ENCODE results near the gene CIRBP. TPM values are rescaled to one million over a fixed set of nuclear protein-coding genes. Genes with fewer than 3 reads are reported as not detected.

The CIRBP gene
- total and polyA plus RNA-seq, 3 donors from 2014 or later, result 483 to 661 (median 621) TPM

- TF ChIP-seq POLR2A (IDR thresholded peaks at IDR 0.05) (no peak), CTCF (IDR thresholded peaks at IDR 0.05) (peak; percentile 87 to 92 (median 91))
- H3K4me1 ChIP-seq, result peaks cover 26% of the 10 kb centered on the region
- H3K9me3 ChIP-seq, result no peaks in the 10 kb centered on the region
- H3K4me3 ChIP-seq, result no peak overlapping the region
- intact Hi-C loops (cut with DNase I; ENCODE audit: low total_unique reads), result no loop called here
- DNase-seq, result peak; percentile 82
- no peaks in the 10 kb centered on the region for H3K27me3 ChIP-seq
- no peak overlapping the region for H3K27ac ChIP-seq
- H3K36me3 ChIP-seq (ENCODE audit: low read depth, missing control alignments), result no peaks in the 10 kb centered on the region
- 33 to 55% methylated on average over 7 to 10 of the region's 10 CpGs for WGBS, 2 donors
These were observed 10.7 kb downstream of the CIRBP start for GRCh38 chr19:1279782-1280341.

GRCh38 chr19:1280636-1281568 is 11.8 kb downstream of the CIRBP start:
- Histone ChIP-seq H3K27ac (no peak overlapping the region), H3K4me3 (no peak overlapping the region), H3K36me3 (ENCODE audit: low read depth, missing control alignments) (no peaks in the 10 kb centered on the region), H3K4me1 (peaks cover 23% of the 10 kb centered on the region), H3K27me3 (no peaks in the 10 kb centered on the region), H3K9me3 (no peaks in the 10 kb centered on the region)
- 73 to 78% methylated on average over 23 to 53 of the region's 53 CpGs for WGBS, 2 donors
- DNase-seq, result no peak
- intact Hi-C loops (cut with DNase I; ENCODE audit: low total_unique reads), result no loop called here
- no peak for TF ChIP-seq CTCF (IDR thresholded peaks at IDR 0.05)
- TF ChIP-seq POLR2A (IDR thresholded peaks at IDR 0.05), result no peak

GRCh38 chr19:1281569-1282287 is 12.6 kb downstream of the CIRBP start:
- Histone ChIP-seq H3K4me3 (no peak overlapping the region), H3K27ac (no peak overlapping the region), H3K36me3 (ENCODE audit: low read depth, missing control alignments) (no peaks in the 10 kb centered on the region), H3K9me3 (no peaks in the 10 kb centered on the region), H3K27me3 (no peaks in the 10 kb centered on the region), H3K4me1 (peaks cover 16% of the 10 kb centered on the region)
- TF ChIP-seq POLR2A (IDR thresholded peaks at IDR 0.05) (no peak), CTCF (IDR thresholded peaks at IDR 0.05) (no peak)
- intact Hi-C loops (cut with DNase I; ENCODE audit: low total_unique reads), result no loop called here
- DNase-seq, result no peak
- 75 to 79% methylated on average over 10 to 15 of the region's 15 CpGs for WGBS, 2 donors

- no peak overlapping the region for H3K27ac ChIP-seq
- H3K36me3 ChIP-seq (ENCODE audit: low read depth, missing control alignments), result no peaks in the 10 kb centered on the region
- intact Hi-C loops (cut with DNase I; ENCODE audit: low total_unique reads), result no loop called here
- 54 to 66% methylated on average over 15 to 18 of the region's 18 CpGs for WGBS, 2 donors
- H3K27me3 ChIP-seq, result no peaks in the 10 kb centered on the region
- TF ChIP-seq CTCF (IDR thresholded peaks at IDR 0.05) (no peak), POLR2A (IDR thresholded peaks at IDR 0.05) (no peak)
- DNase-seq, result no peak
- no peak overlapping the region for H3K4me3 ChIP-seq
- H3K4me1 ChIP-seq, result peaks cover 19% of the 10 kb centered on the region
- no peaks in the 10 kb centered on the region for H3K9me3 ChIP-seq
These were observed 13.6 kb downstream of the CIRBP start for GRCh38 chr19:1282588-1283206.
